HFFc6 (cell line): Measurements from ENCODE around the gene RPP25L. TPM values are rescaled to one million over a fixed set of nuclear protein-coding genes. Genes with fewer than 3 reads are reported as not detected.
A peak's percentile ranks its signal among the peaks of the same experiment; 100 is the strongest.

Experiments
- DNase-seq: peaks from one replicate; pipeline ENCODE4 v3.0.0-alpha.2; 2018
- H3K27ac Mint-ChIP-seq: 2 replicates; pipeline ENCODE4 v1.8.0; 2020; ENCODE audit warnings: mild to moderate bottlenecking, mixed read lengths
- H3K27me3 Mint-ChIP-seq: 2 replicates; pipeline ENCODE4 v1.8.0; 2021; ENCODE audit warnings: mild to moderate bottlenecking, moderate library complexity, mixed read lengths; ENCODE audit not compliant: insufficient read depth
- H3K36me3 Mint-ChIP-seq: 2 replicates; pipeline ENCODE4 v1.8.0; 2021; ENCODE audit warnings: low read depth, mixed read lengths
- H3K4me1 Mint-ChIP-seq: 2 replicates; pipeline ENCODE4 v1.8.0; 2020; ENCODE audit warnings: low read depth, mixed read lengths
- H3K4me3 Mint-ChIP-seq: 2 replicates; pipeline ENCODE4 v1.8.0; 2020; ENCODE audit warnings: mild to moderate bottlenecking, moderate library complexity, mixed read lengths
- H3K9me3 Mint-ChIP-seq: 2 replicates; pipeline ENCODE4 v1.8.0; 2020; ENCODE audit warnings: mild to moderate bottlenecking, mixed read lengths
- total RNA-seq, 6 experiments: library from RNA; stranded (reverse); fragmentation: NEBNext Ultra II Directional; extraction: Animal tissue kit (Norgen Biotek cat#: 25700); gene quantifications; 2 replicates in 1 of 6; 3 replicates in 5 of 6; pipeline ENCODE4 v1.2.3, GENCODE V29; 2021
- TF ChIP-seq, protein P1 (sequence below): fragments of 200-600 bp; sonication (generic); IDR thresholded peaks from 2 replicates; pipeline ENCODE4 v1.5.0; 2021; ENCODE audit warnings: antibody characterized with exemption, mild to moderate bottlenecking

Gene RPP25L
- total RNA-seq, 6 experiments from 2014 or later: 16.1 to 22.0 (median 19.6) TPM

DNA sequence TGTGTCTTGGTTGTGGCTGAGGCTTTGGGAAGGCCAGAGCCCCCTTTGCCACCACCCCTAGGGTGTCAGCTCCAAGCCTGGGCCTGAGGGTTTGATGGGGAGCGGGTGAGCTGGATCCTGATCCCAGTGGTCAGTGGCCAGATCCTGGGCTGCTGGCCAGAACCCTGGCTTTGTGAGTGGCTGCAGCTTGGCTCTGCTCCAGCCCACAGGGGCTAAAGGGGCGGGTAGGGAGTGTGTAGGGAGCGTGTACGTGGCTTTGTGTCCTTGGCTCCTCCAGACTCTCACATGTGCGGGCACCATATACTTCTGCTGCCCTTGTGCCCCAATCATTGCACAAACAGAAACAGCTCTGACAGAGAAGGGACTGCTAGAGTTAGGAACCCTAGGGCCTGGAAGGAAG is 38.9 kb upstream of the RPP25L start:
- no peaks in the 10 kb centered on the region for H3K9me3 Mint-ChIP-seq
- peaks cover 17% of the 10 kb centered on the region; the same call in 1 of the 2 replicates for H3K36me3 Mint-ChIP-seq
- no peaks in the 10 kb centered on the region; the same call in 1 of the 2 replicates for H3K27me3 Mint-ChIP-seq
- TF ChIP-seq, protein P1, sequence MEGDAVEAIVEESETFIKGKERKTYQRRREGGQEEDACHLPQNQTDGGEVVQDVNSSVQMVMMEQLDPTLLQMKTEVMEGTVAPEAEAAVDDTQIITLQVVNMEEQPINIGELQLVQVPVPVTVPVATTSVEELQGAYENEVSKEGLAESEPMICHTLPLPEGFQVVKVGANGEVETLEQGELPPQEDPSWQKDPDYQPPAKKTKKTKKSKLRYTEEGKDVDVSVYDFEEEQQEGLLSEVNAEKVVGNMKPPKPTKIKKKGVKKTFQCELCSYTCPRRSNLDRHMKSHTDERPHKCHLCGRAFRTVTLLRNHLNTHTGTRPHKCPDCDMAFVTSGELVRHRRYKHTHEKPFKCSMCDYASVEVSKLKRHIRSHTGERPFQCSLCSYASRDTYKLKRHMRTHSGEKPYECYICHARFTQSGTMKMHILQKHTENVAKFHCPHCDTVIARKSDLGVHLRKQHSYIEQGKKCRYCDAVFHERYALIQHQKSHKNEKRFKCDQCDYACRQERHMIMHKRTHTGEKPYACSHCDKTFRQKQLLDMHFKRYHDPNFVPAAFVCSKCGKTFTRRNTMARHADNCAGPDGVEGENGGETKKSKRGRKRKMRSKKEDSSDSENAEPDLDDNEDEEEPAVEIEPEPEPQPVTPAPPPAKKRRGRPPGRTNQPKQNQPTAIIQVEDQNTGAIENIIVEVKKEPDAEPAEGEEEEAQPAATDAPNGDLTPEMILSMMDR: no peak
- no peak for DNase-seq
- H3K27ac Mint-ChIP-seq: peak overlapping the region; percentile 76
- H3K4me1 Mint-ChIP-seq: peaks cover 65% of the 10 kb centered on the region
- H3K4me3 Mint-ChIP-seq: peak overlapping the region; percentile 92; the same call in 1 of the 2 replicates

DNA sequence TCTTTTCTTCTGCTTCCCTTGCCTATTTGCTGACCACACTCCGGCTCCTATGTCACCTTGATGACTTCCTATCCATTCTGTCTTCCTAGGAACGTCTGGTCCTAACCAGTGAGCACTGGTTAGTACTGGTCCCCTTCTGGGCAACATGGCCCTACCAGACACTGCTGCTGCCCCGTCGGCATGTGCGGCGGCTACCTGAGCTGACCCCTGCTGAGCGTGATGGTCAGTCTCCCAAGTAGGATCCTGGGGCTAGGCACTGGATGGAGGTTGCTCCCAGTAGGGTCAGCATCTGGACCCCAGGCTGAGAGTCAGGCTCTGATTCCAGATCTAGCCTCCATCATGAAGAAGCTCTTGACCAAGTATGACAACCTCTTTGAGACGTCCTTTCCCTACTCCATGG is 36.8 kb upstream of the RPP25L start:
- TF ChIP-seq, protein P1: no peak
- Mint-ChIP-seq H3K36me3 (peaks cover 13% of the 10 kb centered on the region; the same call in 1 of the 2 replicates), H3K4me3 (no peak overlapping the region), H3K27me3 (no peaks in the 10 kb centered on the region; the same call in 1 of the 2 replicates), H3K4me1 (peaks cover 56% of the 10 kb centered on the region), H3K9me3 (no peaks in the 10 kb centered on the region), H3K27ac (no peak overlapping the region; the same call in 1 of the 2 replicates)
- DNase-seq: no peak

DNA sequence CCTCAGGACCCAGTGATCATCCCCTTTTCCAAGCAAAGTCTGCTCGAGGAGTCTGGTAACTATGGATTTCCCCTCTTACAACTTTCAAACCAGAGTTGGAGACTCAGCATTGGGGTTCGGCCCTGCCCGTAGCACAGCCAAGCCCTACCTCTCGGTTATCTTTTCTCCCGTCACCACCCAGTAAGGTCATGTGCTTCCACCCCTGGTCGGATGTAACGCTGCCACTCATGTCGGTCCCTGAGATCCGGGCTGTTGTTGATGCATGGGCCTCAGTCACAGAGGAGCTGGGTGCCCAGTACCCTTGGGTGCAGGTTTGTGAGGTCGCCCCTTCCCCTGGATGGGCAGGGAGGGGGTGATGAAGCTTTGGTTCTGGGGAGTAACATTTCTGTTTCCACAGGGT is 35.8 kb upstream of the RPP25L start:
- no peak for DNase-seq
- TF ChIP-seq, protein P1: no peak
- Mint-ChIP-seq H3K27ac (peak overlapping the region; percentile 82), H3K36me3 (peaks cover 13% of the 10 kb centered on the region; the same call in 1 of the 2 replicates), H3K4me3 (peak overlapping the region; percentile 92), H3K27me3 (no peaks in the 10 kb centered on the region; the same call in 1 of the 2 replicates), H3K9me3 (no peaks in the 10 kb centered on the region), H3K4me1 (peaks cover 46% of the 10 kb centered on the region)

DNA sequence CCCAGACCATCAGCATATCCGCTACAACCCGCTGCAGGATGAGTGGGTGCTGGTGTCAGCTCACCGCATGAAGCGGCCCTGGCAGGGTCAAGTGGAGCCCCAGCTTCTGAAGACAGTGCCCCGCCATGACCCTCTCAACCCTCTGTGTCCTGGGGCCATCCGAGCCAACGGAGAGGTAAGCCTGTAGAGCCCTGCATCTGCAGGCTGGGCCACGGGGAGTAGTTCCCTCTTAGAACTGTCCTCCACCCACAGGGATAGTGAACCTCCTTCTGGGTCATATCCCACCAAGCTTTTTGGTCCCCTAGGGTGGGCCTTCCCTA is 35.1 kb upstream of the RPP25L start:
- H3K27ac Mint-ChIP-seq: peak overlapping the region; percentile 82

DNA sequence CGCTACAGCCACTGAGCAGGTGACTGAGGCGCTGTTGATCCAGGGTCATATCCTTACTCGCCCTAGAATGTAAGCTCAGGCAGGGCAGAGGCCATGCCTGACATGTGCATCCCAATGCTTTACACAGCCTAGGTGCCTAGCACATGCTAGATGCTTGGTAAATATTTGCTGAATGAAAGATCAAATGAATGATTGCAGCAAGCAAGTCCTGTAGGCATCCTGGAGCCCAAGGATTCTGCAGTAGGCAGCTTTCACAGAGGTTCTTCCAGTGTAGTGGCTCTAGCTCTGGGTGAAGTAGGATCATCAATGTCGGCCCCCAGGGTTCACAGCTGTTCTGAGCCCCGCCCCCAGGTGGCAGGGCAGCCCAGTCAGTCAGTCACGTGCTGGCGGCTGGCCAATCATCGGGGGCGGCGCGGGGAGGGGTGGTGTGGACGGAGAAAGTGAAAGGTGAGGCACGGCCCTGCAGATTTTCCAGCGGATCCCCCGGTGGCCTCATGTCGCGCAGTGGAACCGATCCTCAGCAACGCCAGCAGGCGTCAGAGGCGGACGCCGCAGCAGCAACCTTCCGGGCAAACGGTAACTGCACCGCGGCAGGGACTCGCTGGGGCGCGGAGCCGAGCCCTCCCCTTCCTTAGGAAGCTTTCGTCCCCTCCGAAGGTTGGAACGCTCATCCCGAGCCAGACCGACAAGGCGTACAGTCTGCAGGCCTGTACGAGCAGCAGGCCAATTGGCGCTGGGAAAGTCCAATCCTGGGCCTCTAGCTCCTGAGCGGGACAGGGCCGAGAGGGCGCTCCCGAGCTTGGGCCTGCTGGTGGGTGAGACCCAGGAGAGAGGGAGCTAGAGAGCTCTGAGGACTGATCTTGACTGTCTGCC is 34.5 kb upstream of the RPP25L start, which contains the start of gene GALT:
GALT (plus strand) TSS at position 465 of the 873 bp plus-strand sequence; CDS start at position 495, 30 bp downstream.
- DNase-seq: peak; percentile 81
- H3K27me3 Mint-ChIP-seq: no peaks in the 10 kb centered on the region; the same call in 1 of the 2 replicates
- H3K4me1 Mint-ChIP-seq: peaks cover 36% of the 10 kb centered on the region
- H3K36me3 Mint-ChIP-seq: peaks cover 13% of the 10 kb centered on the region; the same call in 1 of the 2 replicates
- H3K9me3 Mint-ChIP-seq: no peaks in the 10 kb centered on the region
- H3K4me3 Mint-ChIP-seq: peak within 1 kb of the TSS; percentile 92
- TF ChIP-seq, protein P1: peak; percentile 70
- H3K27ac Mint-ChIP-seq: peak within 1 kb of the TSS; percentile 82

More for the DNA sequence above, 35.1 kb upstream of the RPP25L start:
- TF ChIP-seq, protein P1: no peak
- Mint-ChIP-seq H3K4me3 (peak overlapping the region; percentile 92), H3K27me3 (no peaks in the 10 kb centered on the region; the same call in 1 of the 2 replicates), H3K9me3 (no peaks in the 10 kb centered on the region), H3K36me3 (peaks cover 13% of the 10 kb centered on the region; the same call in 1 of the 2 replicates), H3K4me1 (peaks cover 40% of the 10 kb centered on the region)
- no peak for DNase-seq
